Colon (tissue), 2 donors: ENCODE results near the gene HS3ST1.

Experiments
- FAIRE-seq: peaks from 2 replicates; lab custom pipeline; 2012; peaks lifted over from hg19 to GRCh38; lab: Jason Lieb, UNC
- donor health status: control.
- donor health status: control.

Gene HS3ST1

GRCh38 chr4:11431111-11431510 lies 2.4 kb upstream of the HS3ST1 start:
- no peak for FAIRE-seq

GRCh38 chr4:11430536-11430935 lies 1.8 kb upstream of the HS3ST1 start:
- FAIRE-seq = no peak

- no peak for FAIRE-seq
Observed at GRCh38 chr4:11429699-11430045, 978 bp upstream of the HS3ST1 start.

DNA sequence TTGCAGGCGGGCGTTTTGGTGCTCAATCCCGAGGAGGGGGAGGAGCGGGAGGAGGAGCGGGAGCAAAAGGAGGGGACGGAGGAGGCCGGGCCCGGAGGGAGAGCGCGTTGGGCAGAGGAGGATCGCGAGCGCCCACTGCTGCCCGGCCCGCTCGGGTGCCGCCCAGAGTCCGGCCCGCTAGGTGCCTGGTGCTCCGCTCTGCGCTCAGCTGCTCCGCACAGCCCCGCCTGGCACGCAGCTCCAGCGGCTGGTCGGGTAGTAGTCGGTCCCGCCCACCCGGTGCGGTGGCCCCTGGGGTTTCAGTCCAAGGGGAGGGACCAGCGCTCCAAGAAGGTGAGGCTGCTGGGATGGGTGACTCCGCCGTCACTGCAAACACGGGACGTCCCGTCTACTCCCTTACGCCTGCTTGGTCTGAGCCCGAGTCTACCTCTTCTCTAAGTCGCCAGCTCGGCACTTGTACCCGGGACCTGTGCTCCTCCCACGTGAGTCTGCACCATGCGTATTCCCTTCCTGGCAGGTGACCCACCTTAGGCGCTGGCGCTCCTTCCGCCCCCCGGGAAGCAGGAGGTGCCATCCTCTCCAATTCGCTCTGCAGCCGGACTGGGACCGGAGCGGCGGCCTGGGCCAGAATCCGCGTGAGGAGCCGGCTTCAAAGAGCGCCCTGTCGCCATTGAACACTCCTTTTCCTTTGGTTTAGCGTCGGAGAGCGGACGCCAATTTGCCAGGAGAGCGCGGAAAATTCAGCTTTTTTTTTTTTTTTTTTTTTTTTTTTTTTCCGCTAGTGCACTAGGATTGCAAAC lies 405 bp upstream of the HS3ST1 start:
- FAIRE-seq = no peak

DNA sequence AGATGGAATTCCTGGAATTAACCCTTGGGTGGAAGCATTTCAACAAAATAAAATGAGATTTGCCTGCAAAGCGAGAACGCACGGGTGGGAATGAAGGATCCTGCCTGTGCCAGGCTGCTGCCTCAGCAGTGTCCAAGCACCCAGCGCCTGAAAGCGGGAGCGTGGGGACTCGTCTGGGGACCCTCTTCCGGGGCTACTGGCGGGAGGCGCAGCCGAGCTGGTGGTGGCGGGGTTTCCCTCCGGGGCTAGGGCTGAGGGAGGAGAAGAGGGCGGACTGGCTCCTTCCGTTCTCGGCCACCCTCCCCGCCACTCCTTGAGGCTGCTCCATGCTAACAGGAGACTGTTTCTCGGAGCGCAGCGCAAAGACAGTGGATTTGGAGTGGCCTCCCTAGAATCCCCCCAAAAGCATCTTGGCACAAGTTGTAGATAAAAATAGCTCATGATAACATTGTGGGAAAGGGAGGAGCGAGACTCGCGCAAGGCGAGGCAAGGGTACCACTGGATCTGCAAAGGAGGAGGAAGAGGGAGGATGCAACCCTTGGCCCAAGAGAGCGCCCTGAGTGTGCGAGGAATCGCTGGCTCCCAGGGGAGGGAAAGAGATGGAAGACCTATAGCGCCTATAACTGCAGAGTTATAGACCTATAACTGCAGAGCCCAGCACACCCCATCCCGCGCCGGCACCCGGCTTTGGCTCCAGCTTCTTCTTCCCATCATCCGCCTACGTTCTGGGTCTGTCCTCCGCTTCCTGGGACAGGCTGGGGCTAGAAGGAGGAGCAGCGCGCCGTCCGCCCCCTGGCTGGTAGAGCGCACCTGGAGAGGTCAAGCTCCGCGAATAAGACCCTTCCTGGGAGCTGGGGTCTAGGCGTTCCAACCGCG lies 1.3 kb downstream of the HS3ST1 start:
- no peak for FAIRE-seq

GRCh38 chr4:11426731-11427120 lies 2.0 kb downstream of the HS3ST1 start:
- no peak for FAIRE-seq

DNA sequence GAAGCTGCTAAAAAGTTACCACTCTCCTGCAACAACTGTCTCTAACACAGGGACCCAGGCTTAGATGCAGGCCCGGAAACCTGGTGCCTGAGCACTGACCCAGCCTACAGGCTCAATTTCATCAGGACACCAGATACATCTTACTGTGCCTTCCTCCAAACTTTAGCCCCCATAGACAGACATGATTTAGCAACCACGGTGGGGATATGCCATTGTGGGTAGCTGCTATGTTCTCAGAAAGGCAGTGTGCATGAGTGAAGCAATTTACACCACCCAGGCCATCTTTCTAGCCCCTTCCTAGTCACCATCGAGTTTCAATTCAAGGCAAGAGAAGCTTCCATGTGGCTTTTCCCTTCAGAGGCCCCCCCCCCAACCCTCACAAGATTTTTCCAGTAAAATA lies 2.7 kb downstream of the HS3ST1 start:
- no peak for FAIRE-seq

- FAIRE-seq = no peak
Observed at GRCh38 chr4:11424856-11425255, 3.8 kb downstream of the HS3ST1 start.

DNA sequence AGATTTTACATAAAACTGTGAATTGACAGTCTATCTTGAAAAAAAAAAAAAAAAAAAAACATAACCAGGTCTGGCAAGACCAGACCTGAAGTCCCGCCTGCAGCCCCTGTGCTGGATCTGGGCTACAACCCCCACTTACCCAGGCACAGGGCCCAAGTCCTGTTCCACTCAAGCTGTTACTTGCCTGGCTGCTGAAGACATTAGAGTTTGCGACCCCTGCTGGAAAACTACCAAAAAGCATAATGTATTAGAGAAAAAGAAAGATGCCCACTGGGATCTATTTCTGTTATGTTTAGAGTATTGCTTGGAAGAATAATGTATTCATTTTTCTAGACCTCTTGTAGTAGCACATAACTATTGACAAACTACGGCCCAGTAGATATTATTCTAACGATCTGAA lies 4.7 kb downstream of the HS3ST1 start:
- no peak for FAIRE-seq

GRCh38 chr4:11423465-11423864 lies 5.2 kb downstream of the HS3ST1 start:
- FAIRE-seq = no peak

DNA sequence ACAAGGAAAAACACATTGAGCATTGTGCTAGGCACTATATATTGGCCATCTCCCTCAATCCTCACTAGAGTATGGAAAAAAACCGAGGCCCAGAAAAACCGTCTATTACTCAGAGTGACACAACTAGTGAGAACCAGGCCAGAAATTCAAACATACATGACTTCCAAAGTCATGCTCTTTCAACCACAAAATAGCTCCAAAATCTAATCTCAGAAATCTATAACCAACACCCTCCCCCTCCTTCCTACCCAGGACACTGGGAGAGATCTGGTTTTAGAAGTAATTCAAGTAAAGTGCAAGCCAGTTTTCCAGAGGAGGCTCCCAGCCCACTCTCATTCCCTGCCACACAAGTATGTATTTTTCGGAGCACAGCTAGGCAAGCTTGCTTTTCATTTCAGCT lies 7.6 kb downstream of the HS3ST1 start:
- FAIRE-seq = no peak

GRCh38 chr4:11420327-11420726 lies 8.4 kb downstream of the HS3ST1 start:
- FAIRE-seq = no peak

DNA sequence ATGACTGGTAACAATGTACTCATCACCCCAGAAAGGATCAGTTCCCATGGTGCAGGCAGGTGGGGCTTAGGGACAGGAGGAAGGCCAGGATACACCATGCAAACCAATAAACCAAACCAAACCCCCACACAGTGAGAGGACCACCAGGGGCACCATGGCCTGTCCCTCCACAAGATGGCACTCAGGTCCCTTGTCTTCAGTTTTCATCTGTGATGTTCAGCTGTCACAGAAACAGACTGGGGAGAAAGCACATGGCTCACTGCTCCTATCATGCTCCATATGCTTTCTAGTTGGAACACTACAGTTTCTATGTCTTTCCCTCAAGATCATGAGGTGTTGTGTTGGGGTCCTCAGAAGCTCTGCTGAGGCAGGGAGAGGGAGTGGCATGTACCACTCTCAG lies 10.1 kb downstream of the HS3ST1 start:
- FAIRE-seq = no peak

DNA sequence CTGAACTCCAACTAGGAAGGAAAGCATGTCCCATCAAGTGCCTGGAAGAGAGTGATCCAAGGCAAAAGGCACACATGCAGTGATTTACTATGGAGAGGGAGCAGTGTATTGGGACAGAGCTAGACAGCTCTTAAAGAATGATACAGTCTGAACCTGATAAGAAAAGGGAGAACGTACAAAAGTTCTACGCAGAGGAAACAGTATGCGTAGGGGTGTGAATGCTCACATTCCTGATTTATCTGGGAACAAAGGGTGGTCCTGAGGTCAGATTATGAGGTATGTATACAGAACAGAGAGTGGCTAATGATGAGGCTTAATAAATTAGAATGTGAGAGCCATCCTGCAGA lies 12.0 kb downstream of the HS3ST1 start:
- no peak for FAIRE-seq

GRCh38 chr4:11416071-11416766 lies 12.5 kb downstream of the HS3ST1 start:
- FAIRE-seq = no peak

GRCh38 chr4:11415409-11416070 lies 13.2 kb downstream of the HS3ST1 start:
- FAIRE-seq = no peak

- no peak for FAIRE-seq
Observed at GRCh38 chr4:11412211-11412610, 16.5 kb downstream of the HS3ST1 start.

DNA sequence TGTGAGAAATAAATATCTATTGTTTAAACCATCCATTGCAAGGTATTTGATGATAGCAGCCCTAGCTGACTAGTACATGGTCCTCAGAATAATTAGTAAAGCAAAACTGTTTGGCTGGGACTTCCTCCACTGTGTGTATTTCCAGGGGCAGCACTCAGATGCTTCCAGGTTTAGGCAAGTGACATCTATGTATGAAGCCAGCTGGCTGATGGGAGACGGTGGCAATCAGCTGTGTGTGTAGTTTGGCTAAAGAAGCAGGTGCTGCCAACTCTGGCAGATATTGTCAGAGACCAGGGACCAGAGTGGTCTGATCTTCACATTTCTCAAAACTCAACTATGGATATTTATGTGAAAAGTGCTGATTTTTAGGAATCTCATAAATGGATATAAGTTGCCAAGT lies 19.1 kb downstream of the HS3ST1 start:
- FAIRE-seq = no peak

DNA sequence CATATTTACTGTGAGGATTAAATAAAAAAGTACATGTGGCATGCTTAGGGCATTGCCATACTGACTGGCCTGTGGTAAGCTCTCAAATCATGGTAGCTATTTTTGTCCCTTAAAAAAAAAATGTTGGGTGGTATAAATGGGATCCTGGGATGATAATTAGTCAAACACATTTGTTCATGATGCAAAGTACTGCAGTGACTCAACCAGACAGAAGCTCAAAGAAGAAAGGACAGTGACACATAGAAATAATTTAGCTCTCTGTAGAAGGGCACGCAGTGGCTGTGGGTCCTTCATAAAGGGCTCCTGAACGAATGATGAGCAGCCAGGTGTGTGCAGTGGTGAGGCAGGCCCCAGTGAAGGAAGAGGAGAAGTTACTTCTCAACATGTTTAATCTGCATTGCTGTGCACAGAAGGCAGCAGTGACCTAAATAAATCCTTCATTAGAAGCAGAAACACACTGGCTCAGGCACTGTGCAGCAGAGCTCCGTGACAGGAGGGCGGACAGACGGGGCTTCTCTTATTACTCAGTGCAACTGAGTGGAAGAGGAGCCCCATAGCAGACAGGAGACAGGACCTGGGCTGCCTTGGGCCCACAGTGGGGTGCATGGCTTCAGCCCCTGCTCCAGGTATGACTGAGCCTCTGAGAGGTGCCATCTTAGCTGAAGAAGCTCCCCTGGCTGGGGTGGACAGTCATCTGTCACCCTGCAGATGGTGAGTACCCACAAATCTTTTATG lies 20.3 kb downstream of the HS3ST1 start:
- FAIRE-seq = no peak

DNA sequence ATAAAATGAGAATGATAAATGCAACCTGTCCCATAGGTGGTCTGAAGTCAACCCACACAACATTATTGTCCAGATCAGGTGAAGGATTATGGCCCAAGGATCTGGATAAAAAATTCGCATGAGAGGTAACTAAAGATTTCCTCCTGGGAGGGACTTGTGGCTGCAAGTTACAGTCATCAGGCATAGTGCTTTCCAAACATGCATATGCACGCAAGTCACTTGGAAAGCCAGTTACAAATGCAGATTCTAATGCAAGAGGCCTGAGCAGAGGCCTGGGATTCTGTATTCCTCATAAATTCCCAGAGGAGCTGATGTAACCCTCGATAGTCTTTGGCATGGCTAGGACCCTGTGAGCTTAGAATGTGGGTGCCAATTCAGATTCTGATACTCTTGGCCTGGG lies 21.1 kb downstream of the HS3ST1 start:
- FAIRE-seq = no peak

DNA sequence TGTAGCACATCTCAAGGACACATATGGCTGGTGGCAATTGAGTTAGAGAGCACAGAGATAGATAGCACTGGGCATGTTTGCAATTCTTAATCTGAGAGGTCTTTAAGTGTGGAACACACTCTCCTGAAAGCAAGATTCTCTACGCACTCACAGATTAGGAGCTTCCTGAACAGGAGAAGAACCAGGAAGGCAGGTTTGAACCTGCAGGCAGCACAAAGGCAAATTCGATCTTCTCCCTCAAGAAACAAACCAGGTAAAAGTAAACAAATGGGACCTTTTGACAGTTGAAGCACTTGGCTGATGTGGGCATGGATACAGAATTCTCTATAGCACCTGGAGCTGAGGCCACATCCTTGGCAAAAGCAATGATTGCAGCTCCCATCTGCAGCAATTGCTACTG lies 24.3 kb downstream of the HS3ST1 start:
- no peak for FAIRE-seq

DNA sequence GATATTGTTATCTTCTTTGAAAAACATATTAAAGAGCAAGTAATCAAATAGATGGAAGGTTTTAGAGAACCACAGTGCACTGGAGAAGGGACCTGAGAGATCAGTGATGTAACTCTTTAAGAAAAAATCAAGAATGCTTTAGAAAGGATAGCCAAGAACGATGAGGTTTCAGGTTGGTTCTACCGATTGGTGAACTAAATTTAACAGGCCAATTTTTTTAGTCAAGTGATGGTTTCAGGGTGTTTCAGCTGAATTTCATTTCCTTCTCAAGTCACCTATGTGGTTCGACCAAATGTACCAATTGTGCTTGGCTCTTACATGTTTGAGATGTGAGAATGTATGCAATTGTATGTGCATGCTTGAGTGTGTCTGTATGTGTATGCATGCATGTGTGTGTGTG lies 26.5 kb downstream of the HS3ST1 start:
- FAIRE-seq = no peak
